ENCODE data around the gene CPT1B. TPM values are rescaled to one million over a fixed set of nuclear protein-coding genes. Genes with fewer than 3 reads are reported as not detected.

CPT1B gene
- 3.2 and 4.0 TPM in 2 replicates for total RNA-seq

GRCh38 chr22:50577987-50578775 lies at the start of gene CPT1B:
Gene CPT1B (minus strand): TSS chr22:50578427. CDS start chr22:50577915, 512 bp downstream.

GRCh38 chr22:50600538-50600937 lies 22.3 kb upstream of the CPT1B start, which contains the start of gene MAPK8IP2:
Gene MAPK8IP2 (plus strand): TSS chr22:50600793. CDS start chr22:50600819, 26 bp downstream.

GRCh38 chr22:50582493-50583293 lies 4.5 kb upstream of the CPT1B start, which contains the start of gene CHKB:
Gene CHKB (minus strand): TSS chr22:50582849. CDS start chr22:50582781, 68 bp downstream.

GRCh38 chr22:50562523-50563412 lies 15.5 kb downstream of the CPT1B start, which contains the start of gene SYCE3:
Gene SYCE3 (minus strand): TSS chr22:50562919. CDS start chr22:50556405, 6,514 bp downstream.

GRCh38 chr22:50545522-50546325 lies 32.5 kb downstream of the CPT1B start, which contains the start of gene KLHDC7B:
Gene KLHDC7B (plus strand): TSS chr22:50545899. CDS start chr22:50546244, 345 bp downstream.

GRCh38 chr22:50529897-50530579 lies 48.2 kb downstream of the CPT1B start, which contains the start of gene TYMP:
Gene TYMP (minus strand): TSS chr22:50530012. CDS start chr22:50529709, 303 bp downstream.

GRCh38 chr22:50525104-50525857 lies 52.9 kb downstream of the CPT1B start, which contains the start of gene SCO2:
Gene SCO2 (minus strand): TSS chr22:50525598. CDS start chr22:50524411, 1,187 bp downstream.

Other genes starting within 250 kb of the CPT1B start
- gene PPP6R2, start 235.1 kb downstream of the CPT1B start, total RNA-seq = 66.5 and 71.2 TPM in 2 replicates
- gene SBF1, start 103.4 kb downstream of the CPT1B start, total RNA-seq = 83.8 and 100 TPM in 2 replicates
- 4.5 and 9.6 TPM in 2 replicates for gene ADM2, start 96.9 kb downstream of the CPT1B start, total RNA-seq
- gene MIOX, start 91.6 kb downstream of the CPT1B start, total RNA-seq = not detected in 2 replicates
- gene LMF2, start 70.7 kb downstream of the CPT1B start, total RNA-seq = 82.6 and 93.6 TPM in 2 replicates
- gene NCAPH2, start 70.2 kb downstream of the CPT1B start, total RNA-seq = 23.3 and 24.8 TPM in 2 replicates
- 3.2 and 6.1 TPM in 2 replicates for gene SCO2, start 52.8 kb downstream of the CPT1B start, total RNA-seq
- gene TYMP, start 48.4 kb downstream of the CPT1B start, total RNA-seq = 73.7 and 88.9 TPM in 2 replicates
- 0.12 TPM in 1 of 2 replicates, not detected in the other for gene KLHDC7B, start 32.5 kb downstream of the CPT1B start, total RNA-seq
- not detected in 2 replicates for gene SYCE3, start 15.5 kb downstream of the CPT1B start, total RNA-seq
- 40.8 and 45.1 TPM in 2 replicates for gene CHKB, start 4.4 kb upstream of the CPT1B start, total RNA-seq
- gene MAPK8IP2, start 22.4 kb upstream of the CPT1B start, total RNA-seq = 1.9 and 4.6 TPM in 2 replicates
- gene ARSA, start 49.7 kb upstream of the CPT1B start, total RNA-seq = 40.8 and 47.1 TPM in 2 replicates
- gene SHANK3, start 94.4 kb upstream of the CPT1B start, total RNA-seq = 0.85 and 1.9 TPM in 2 replicates
- 0.16 TPM in 1 of 2 replicates, not detected in the other for gene ACR, start 159.8 kb upstream of the CPT1B start, total RNA-seq
- gene RABL2B, start 205.2 kb upstream of the CPT1B start, total RNA-seq = 21.6 and 25.3 TPM in 2 replicates

All from hair follicle dermal papilla cell (primary cell).